HepG2 (cell line): Measurements from ENCODE around the gene TMUB1. TPM values are rescaled to one million over a fixed set of nuclear protein-coding genes. Genes with fewer than 3 reads are reported as not detected.

Experiments used
- AGO1 ChIP-seq: fragments of 200-400 bp; formaldehyde crosslinking; IDR thresholded peaks from 2 replicates; pipeline ENCODE4 v1.6.1; 2017; ENCODE audit warnings: mild to moderate bottlenecking, low read depth, low read length, moderate library complexity; ENCODE audit not compliant: poor library complexity, severe bottlenecking
- ETV6 ChIP-seq: sonication (generic); formaldehyde crosslinking; conservative IDR thresholded peaks from 2 replicates; pipeline ENCODE4 v1.4.0; 2020; ENCODE audit warnings: missing genetic modification reagents
- HDAC6 ChIP-seq: fragments of 200-600 bp; sonication (generic); IDR thresholded peaks from 2 replicates; pipeline ENCODE4 v1.7.0; 2017; ENCODE audit warnings: mild to moderate bottlenecking, antibody characterized with exemption, low read length, low read depth
- HOXA5 ChIP-seq: sonication (generic); formaldehyde crosslinking; IDR thresholded peaks from 2 replicates; pipeline ENCODE4 v1.4.0; 2020; ENCODE audit warnings: missing genetic modification reagents
- JARID2 ChIP-seq: sonication (generic); formaldehyde crosslinking; IDR thresholded peaks from 2 replicates; pipeline ENCODE4 v1.8.1; 2023; ENCODE audit warnings: missing genetic modification reagents, inconsistent platforms; ENCODE audit not compliant: insufficient replicate concordance
- KAT8 ChIP-seq: IDR thresholded peaks from 2 replicates; pipeline ENCODE4 v1.6.1; 2016; ENCODE audit warnings: missing genetic modification reagents, missing compliant biosample characterization
- MTA1 ChIP-seq: sonication (generic); formaldehyde crosslinking; IDR thresholded peaks from 2 replicates; pipeline ENCODE4 v1.4.0; 2020; ENCODE audit warnings: missing genetic modification reagents, mild to moderate bottlenecking, borderline replicate concordance
- NFE2L1 ChIP-seq: sonication (generic); formaldehyde crosslinking; IDR thresholded peaks from 2 replicates; pipeline ENCODE4 v1.4.0; 2020; ENCODE audit warnings: missing genetic modification reagents, mild to moderate bottlenecking, borderline replicate concordance
- NR2F1 ChIP-seq, 2 experiments: fragments of 450-650 bp in 1 of 2; formaldehyde crosslinking in 1 of 2; IDR thresholded peaks; 2 replicates each; pipeline versions ENCODE4 v1.5.0 to v1.6.1; 2016 to 2020; ENCODE audit warnings: mild to moderate bottlenecking in 1 of 2, missing compliant biosample characterization in 1 of 2, missing genetic modification reagents in 1 of 2, moderate library complexity in 1 of 2
- RFX3 ChIP-seq: IDR thresholded peaks from 2 replicates; pipeline ENCODE4 v1.6.1; 2016; ENCODE audit warnings: missing biosample characterization, missing genetic modification reagents
- SNAPC5 ChIP-seq: sonication (generic); formaldehyde crosslinking; IDR thresholded peaks from 2 replicates; pipeline ENCODE4 v1.8.1; 2023; ENCODE audit warnings: mild to moderate bottlenecking, missing genetic modification reagents, borderline replicate concordance
- TBX2 ChIP-seq: sonication (generic); formaldehyde crosslinking; IDR thresholded peaks from 2 replicates; pipeline ENCODE4 v1.5.0; 2020; ENCODE audit warnings: missing genetic modification reagents, mild to moderate bottlenecking, borderline replicate concordance
- ZBTB10 ChIP-seq: sonication (generic); formaldehyde crosslinking; IDR thresholded peaks from 2 replicates; pipeline ENCODE4 v1.4.0; 2020; ENCODE audit warnings: missing genetic modification reagents, borderline replicate concordance
- ZBTB20 ChIP-seq: sonication (generic); formaldehyde crosslinking; IDR thresholded peaks from 2 replicates; pipeline ENCODE4 v1.8.1; 2023; ENCODE audit warnings: missing genetic modification reagents, low read depth, mild to moderate bottlenecking, borderline replicate concordance
- ZC3H13 ChIP-seq: sonication (generic); formaldehyde crosslinking; IDR thresholded peaks from 2 replicates; pipeline ENCODE4 v1.8.1; 2023; ENCODE audit warnings: mild to moderate bottlenecking, missing genetic modification reagents, moderate library complexity
- ZNF30 ChIP-seq: sonication (generic); formaldehyde crosslinking; IDR thresholded peaks from 2 replicates; pipeline ENCODE4 v1.5.0; 2020; ENCODE audit warnings: mild to moderate bottlenecking, missing genetic modification reagents
- ZNF350 ChIP-seq: sonication (generic); formaldehyde crosslinking; IDR thresholded peaks from 2 replicates; pipeline ENCODE4 v1.4.0; 2020; ENCODE audit warnings: mild to moderate bottlenecking, low read depth, missing genetic modification reagents, borderline replicate concordance
- ZNF430 ChIP-seq: sonication (generic); formaldehyde crosslinking; IDR thresholded peaks from 2 replicates; pipeline ENCODE4 v1.9.0; 2021; ENCODE audit warnings: mild to moderate bottlenecking, missing genetic modification reagents
- ZNF687 ChIP-seq: sonication (generic); formaldehyde crosslinking; IDR thresholded peaks from 2 replicates; pipeline ENCODE4 v1.5.1; 2020; ENCODE audit warnings: mild to moderate bottlenecking, missing genetic modification reagents, moderate library complexity
- ZNF761 ChIP-seq: sonication (generic); formaldehyde crosslinking; conservative IDR thresholded peaks from 2 replicates; pipeline ENCODE4 v1.4.0; 2020; ENCODE audit warnings: mild to moderate bottlenecking, missing genetic modification reagents
- ZNF782 ChIP-seq: sonication (generic); formaldehyde crosslinking; IDR thresholded peaks from 2 replicates; pipeline ENCODE4 v1.4.0; 2020; ENCODE audit warnings: missing genetic modification reagents, mild to moderate bottlenecking, borderline replicate concordance
- polyA plus RNA-seq, 8 experiments: library from polyadenylated mRNA; depleted of rRNA in 3 of 8; stranded (reverse) in 7 of 8; unstranded in 1 of 8; fragments of >200 nt; fragmentation: Illumina TruSeq in 4 of 8; extraction: Trizol in 4 of 8; gene quantifications; 2 replicates each; pipeline versions ENCODE4 v1.2.1 to v1.2.3, GENCODE V29; 2011 to 2016; ENCODE audit warnings: low read depth in 4 of 8, missing spikeins in 1 of 8, mixed read lengths in 1 of 8; ENCODE audit not compliant: insufficient read depth in 1 of 8
- total RNA-seq, 5 experiments: library from RNA; depleted of rRNA; stranded (reverse); fragments of >200 nt; fragmentation: Illumina TruSeq; extraction: Trizol; gene quantifications; 2 replicates each; pipeline ENCODE4 v1.2.3, GENCODE V29; 2016; ENCODE audit warnings: low read depth in 1 of 5

TMUB1 gene
- total and polyA plus RNA-seq, 2 of the 13 experiments (the other 11 are each of a cell fraction or from before 2014, with no cell fraction given): 44.8 to 51.6 TPM

- peak; percentile 73 for TF ChIP-seq ZNF687 (CRISPR knock-in tag)
- TF ChIP-seq MTA1 (CRISPR knock-in tag): no peak
- no peak for TF ChIP-seq ZNF430
- TF ChIP-seq ZBTB10 (CRISPR knock-in tag): peak; percentile 82; the same call in 1 of the 2 replicates
- no peak for TF ChIP-seq ZNF30 (CRISPR knock-in tag)
- TF ChIP-seq ZNF350: peak; percentile 84
- TF ChIP-seq ETV6: no peak
- TF ChIP-seq HDAC6: no peak
- TF ChIP-seq ZC3H13 (CRISPR knock-in tag): no peak
- peak; percentile 92 for TF ChIP-seq HOXA5 (CRISPR knock-in tag)
- TF ChIP-seq ZNF761 (CRISPR knock-in tag): peak; percentile 71; the same call in 1 of the 2 replicates
- TF ChIP-seq NR2F1 (CRISPR knock-in tag; IDR thresholded peaks at IDR 0.05): no peak
- TF ChIP-seq TBX2 (CRISPR knock-in tag): peak; percentile 68; the same call in 1 of the 2 replicates
- TF ChIP-seq SNAPC5 (CRISPR knock-in tag): no peak
- peak; percentile 73; the same call in 1 of the 2 replicates for TF ChIP-seq ZNF782
- TF ChIP-seq AGO1: peak; percentile 70
- TF ChIP-seq KAT8 (CRISPR knock-in tag): peak; percentile 79
- TF ChIP-seq ZBTB20 (CRISPR knock-in tag): 0 out of 2 replicates have a peak, but pooled peaks have one; percentile 31
- 0 out of 2 replicates have a peak, but pooled peaks have one; percentile 55 for TF ChIP-seq NFE2L1 (CRISPR knock-in tag)
- no peak for TF ChIP-seq RFX3
- TF ChIP-seq JARID2 (CRISPR knock-in tag): no peak
Measured at GRCh38 chr7:151057989-151058780, 25.1 kb downstream of the TMUB1 start (continued).
